Activated gamma-delta T cell (primary cell): ENCODE measurements around the gene MYO1C.
"Not testable (repeated sequence)": the region's sequence is repeated elsewhere in the genome, so short reads cannot be mapped to it uniquely, and the experiment has no call there.

Experiments
- DNase-seq: peaks from one replicate; lab custom pipeline; 2025; lab: John Stamatoyannopoulos, UW
- total RNA-seq, 2 donors: gene quantifications; one replicate each; lab custom pipeline; 2026; lab: John Stamatoyannopoulos, UW

The MYO1C gene, protein sequence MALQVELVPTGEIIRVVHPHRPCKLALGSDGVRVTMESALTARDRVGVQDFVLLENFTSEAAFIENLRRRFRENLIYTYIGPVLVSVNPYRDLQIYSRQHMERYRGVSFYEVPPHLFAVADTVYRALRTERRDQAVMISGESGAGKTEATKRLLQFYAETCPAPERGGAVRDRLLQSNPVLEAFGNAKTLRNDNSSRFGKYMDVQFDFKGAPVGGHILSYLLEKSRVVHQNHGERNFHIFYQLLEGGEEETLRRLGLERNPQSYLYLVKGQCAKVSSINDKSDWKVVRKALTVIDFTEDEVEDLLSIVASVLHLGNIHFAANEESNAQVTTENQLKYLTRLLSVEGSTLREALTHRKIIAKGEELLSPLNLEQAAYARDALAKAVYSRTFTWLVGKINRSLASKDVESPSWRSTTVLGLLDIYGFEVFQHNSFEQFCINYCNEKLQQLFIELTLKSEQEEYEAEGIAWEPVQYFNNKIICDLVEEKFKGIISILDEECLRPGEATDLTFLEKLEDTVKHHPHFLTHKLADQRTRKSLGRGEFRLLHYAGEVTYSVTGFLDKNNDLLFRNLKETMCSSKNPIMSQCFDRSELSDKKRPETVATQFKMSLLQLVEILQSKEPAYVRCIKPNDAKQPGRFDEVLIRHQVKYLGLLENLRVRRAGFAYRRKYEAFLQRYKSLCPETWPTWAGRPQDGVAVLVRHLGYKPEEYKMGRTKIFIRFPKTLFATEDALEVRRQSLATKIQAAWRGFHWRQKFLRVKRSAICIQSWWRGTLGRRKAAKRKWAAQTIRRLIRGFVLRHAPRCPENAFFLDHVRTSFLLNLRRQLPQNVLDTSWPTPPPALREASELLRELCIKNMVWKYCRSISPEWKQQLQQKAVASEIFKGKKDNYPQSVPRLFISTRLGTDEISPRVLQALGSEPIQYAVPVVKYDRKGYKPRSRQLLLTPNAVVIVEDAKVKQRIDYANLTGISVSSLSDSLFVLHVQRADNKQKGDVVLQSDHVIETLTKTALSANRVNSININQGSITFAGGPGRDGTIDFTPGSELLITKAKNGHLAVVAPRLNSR
- 17.5 to 28.3 reads per million in 2 donors for total RNA-seq

- DNase-seq: no peak
Measured at GRCh38 chr17:1492249-1493206, at the start of gene MYO1C. MYO1C (minus strand) TSS chr17:1492686; CDS start chr17:1492487, 199 bp downstream.

GRCh38 chr17:1541367-1541904 lies 49.0 kb upstream of the MYO1C start:
- no peak for DNase-seq

GRCh38 chr17:1539811-1540210 lies 47.3 kb upstream of the MYO1C start:
- DNase-seq: no peak

GRCh38 chr17:1535737-1536136 lies 43.3 kb upstream of the MYO1C start:
- DNase-seq: no peak

GRCh38 chr17:1533661-1534325 lies 41.3 kb upstream of the MYO1C start:
- no peak for DNase-seq

DNA sequence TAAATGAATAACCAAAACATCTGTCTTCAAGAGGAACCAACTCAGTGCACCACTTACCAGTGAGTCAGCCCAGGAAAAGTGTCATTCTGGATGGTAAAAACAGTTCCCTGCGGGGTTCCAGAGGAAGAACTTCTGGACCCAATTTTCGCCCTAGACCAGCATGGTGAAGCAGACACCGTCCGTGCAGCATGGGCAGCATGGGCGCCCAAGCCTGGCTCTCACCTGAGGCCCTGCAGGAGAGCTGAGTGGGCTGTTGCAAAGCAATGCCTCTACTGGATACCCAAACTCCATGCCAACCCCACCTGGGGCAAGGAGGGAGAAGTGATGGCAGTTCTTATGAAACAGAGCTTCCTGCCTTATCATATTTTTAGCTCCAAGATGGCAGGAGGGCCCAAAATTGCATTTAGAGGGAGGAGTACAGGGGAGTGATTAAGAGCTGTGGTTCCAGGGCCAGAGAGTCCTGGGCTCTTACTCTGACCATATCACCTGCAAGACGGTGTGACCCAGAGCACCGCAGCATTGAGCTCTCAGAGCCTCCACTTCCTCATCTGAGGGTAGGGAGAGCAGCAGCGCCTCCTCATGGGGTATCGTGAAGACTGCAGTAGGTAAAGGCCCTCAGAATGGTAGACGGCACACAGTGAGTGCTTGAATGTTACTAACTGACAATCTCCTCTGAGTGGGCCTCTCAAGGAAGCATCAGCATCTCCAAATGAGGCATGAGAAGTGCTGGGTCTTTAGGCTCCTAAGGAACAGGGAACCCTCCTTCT lies 40.5 kb upstream of the MYO1C start:
- no peak for DNase-seq

- no peak for DNase-seq
Measured at GRCh38 chr17:1529863-1530262, 37.4 kb upstream of the MYO1C start.

GRCh38 chr17:1526876-1527275 lies 34.4 kb upstream of the MYO1C start:
- DNase-seq: not testable (repeated sequence)

- DNase-seq: no peak
Measured at GRCh38 chr17:1522626-1523025, 30.1 kb upstream of the MYO1C start.

- DNase-seq: no peak
Measured at GRCh38 chr17:1521086-1521640, 28.7 kb upstream of the MYO1C start.

GRCh38 chr17:1519678-1520077 lies 27.2 kb upstream of the MYO1C start:
- no peak for DNase-seq

DNA sequence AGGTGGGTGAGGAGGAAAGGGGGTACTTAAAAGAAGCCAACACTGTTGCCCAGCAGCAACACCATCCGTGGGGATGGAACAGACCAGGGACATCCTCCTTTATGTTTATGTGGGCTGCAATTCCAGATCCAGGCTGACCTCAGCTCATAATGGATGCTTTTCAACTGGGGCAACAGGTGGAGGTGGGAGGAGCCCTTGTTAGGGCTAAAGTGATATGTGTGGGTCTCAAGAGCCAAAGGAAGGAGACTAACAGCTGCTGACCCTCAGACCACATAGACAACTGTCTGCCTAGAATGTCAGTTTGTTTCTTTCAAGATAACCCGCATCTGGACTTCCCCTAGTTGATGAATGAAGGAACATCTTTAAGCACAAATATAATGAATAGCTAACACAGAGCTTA lies 25.9 kb upstream of the MYO1C start:
- no peak for DNase-seq

- DNase-seq: peak; percentile 98
Measured at GRCh38 chr17:1516388-1517161, 24.1 kb upstream of the MYO1C start, which contains the start of gene INPP5K. INPP5K (minus strand) TSS chr17:1516612; CDS start chr17:1516499, 113 bp downstream.

GRCh38 chr17:1515640-1516387 lies 23.3 kb upstream of the MYO1C start:
- DNase-seq: no peak

GRCh38 chr17:1512351-1512750 lies 19.9 kb upstream of the MYO1C start:
- DNase-seq: no peak

DNA sequence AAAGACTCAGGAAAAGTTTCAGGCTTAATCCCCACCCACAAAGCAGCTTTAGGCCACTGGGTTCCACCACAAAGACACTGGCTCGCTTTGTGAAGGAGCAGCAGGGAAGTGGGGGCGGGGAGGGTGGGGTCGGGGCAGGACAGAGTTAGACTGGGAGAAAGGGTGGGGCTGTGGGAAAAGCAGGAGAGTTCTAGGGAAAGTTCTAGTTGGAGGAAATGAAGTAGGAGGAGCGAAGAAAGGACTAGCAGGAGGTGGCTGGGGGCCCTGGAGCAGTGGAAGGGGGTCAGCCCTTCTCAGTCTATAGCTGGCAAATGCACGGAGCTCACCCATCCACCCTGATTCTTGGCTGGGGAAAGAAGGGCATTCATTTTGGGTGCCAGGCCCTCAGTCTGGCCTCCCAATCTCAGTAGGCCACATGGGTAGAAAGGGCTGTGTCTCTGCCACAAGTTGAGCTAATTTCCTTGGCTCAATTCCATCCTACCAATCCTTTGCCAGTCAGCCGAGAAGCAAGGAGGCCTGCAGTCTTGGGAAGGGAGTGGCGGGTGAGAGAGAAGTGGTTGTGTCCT lies 19.4 kb upstream of the MYO1C start:
- no peak for DNase-seq

GRCh38 chr17:1511290-1511689 lies 18.8 kb upstream of the MYO1C start:
- no peak for DNase-seq
